ENCODE measurements around the gene TMEM150B. TPM values are rescaled to one million over a fixed set of nuclear protein-coding genes. Genes with fewer than 3 reads are reported as not detected.

Gene TMEM150B
- total and polyA plus RNA-seq, 2 experiments from 2014 or later: 0.29 TPM; not detected in 1

DNA sequence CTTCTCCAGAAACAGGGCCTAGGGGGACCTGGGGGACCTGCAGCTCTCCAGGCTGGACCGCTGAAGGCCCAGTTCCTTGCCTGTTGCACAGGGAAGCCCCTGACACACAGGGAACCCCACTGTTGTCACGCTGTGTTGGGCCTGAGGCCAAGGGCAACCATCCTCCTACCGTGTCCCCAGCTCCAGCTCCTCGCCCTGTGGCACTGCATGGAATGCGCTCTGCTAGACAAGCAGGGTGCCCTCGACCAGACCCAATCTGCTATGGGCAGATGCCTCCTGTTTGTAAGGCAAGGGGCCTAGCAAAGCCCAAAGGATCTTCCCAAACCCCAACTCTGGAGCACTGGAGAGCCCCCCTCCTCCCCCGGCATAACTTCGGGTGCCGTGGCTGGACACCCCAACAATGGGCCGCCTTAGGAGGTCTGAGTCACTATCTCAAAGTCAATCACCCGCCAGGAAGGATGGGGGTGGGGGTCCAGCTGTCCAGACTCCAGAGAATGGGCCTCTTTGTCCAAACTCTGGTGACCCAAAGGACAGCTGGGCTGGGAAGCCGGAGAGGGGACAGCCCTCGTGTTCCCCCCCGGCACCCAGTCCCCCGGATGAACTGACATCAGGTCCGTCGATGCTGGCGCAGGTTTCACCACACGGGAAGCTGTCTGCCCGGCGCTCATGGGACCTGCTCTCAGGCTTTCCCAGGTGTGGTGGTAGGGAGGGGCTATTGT is 37.6 kb downstream of the TMEM150B start (continued):
- TF ChIP-seq, protein P1, sequence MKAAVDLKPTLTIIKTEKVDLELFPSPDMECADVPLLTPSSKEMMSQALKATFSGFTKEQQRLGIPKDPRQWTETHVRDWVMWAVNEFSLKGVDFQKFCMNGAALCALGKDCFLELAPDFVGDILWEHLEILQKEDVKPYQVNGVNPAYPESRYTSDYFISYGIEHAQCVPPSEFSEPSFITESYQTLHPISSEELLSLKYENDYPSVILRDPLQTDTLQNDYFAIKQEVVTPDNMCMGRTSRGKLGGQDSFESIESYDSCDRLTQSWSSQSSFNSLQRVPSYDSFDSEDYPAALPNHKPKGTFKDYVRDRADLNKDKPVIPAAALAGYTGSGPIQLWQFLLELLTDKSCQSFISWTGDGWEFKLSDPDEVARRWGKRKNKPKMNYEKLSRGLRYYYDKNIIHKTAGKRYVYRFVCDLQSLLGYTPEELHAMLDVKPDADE (IDR thresholded peaks at IDR 0.05): no peak
- no peak for TF ChIP-seq JUNB (IDR thresholded peaks at IDR 0.05; ENCODE audit: unreplicated experiment)
- TF ChIP-seq EZH2 (IDR thresholded peaks at IDR 0.05; ENCODE audit: low read depth, unreplicated experiment): no peak

DNA sequence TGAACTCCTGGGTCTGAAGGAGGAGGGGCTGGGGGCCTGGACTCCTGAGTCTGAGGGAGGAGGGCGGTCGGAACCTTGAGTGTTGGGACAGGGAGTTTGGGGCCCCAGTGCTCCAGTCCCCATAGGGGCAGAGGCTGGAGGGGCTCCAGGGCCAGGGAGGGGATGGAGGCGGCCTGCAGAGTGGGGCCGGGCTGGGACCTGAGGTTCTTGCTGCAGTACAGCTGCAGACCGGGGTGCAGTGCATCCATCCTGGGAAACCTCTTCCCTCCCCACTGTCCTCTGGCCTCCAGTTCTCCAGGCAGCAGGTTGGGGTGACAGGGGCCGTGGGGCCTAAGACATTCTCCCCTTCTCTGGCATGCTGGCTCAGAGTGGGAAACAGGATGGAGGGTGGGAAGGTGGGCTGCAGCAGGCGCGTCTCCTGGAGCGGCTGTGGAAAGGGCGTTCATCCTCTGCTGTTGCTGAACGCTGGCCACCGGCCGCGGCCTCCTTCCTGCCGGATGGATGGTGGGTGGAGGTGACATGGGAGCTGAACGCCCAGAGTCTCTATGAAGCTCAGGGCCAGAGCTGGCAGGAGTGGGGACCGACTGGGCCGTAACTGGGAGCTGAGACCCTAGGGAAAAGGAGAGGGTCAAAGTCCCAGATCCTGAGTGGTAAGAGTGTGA is 39.8 kb downstream of the TMEM150B start:
- Mint-ChIP-seq H3K4me3 (peak overlapping the region; percentile 74), H3K4me1 (peaks cover 26% of the 10 kb centered on the region), H3K27ac (peak overlapping the region; percentile 83; the same call in 1 of the 2 replicates), H3K27me3 (ENCODE audit: insufficient read depth, low read depth, poor library complexity) (peaks cover 18% of the 10 kb centered on the region), H3K9me3 (no peaks in the 10 kb centered on the region), H3K36me3 (ENCODE audit: low read depth) (peaks cover 26% of the 10 kb centered on the region)
- Histone ChIP-seq H3K79me2 (replicated peaks; ENCODE audit: insufficient read depth) (0 out of 2 replicates have a peak, but pooled peaks cover 7% of the 10 kb centered on the region), H3K4me3 (peak overlapping the region; percentile 56), H3K9me2 (ENCODE audit: insufficient read depth) (no peaks in the 10 kb centered on the region), H3K36me3 (ENCODE audit: insufficient read depth) (peaks cover 14% of the 10 kb centered on the region; the same call in 1 of the 2 replicates), H3K27me3 (ENCODE audit: insufficient read depth) (no peaks in the 10 kb centered on the region), H4K20me1 (replicated peaks; ENCODE audit: insufficient read depth) (0 out of 2 replicates have a peak, but pooled peaks cover 4% of the 10 kb centered on the region), H2AFZ (no peak overlapping the region), H3K4me2 (peak overlapping the region; percentile 78), H3F3A (replicated peaks; ENCODE audit: low read depth) (peaks cover 15% of the 10 kb centered on the region), H3K4me1 (ENCODE audit: insufficient read depth) (peaks cover 12% of the 10 kb centered on the region), H3K27ac (ENCODE audit: low read depth) (no peak overlapping the region)
- ATAC-seq (peak; percentile 5; the same call in 2 of the 3 replicates), DNase-seq (ENCODE audit: low spot score) (peak; percentile 24)
- no peak for TF ChIP-seq EZH2phosphoT487 (IDR thresholded peaks at IDR 0.05; ENCODE audit: unreplicated experiment)
- TF ChIP-seq, protein P2, sequence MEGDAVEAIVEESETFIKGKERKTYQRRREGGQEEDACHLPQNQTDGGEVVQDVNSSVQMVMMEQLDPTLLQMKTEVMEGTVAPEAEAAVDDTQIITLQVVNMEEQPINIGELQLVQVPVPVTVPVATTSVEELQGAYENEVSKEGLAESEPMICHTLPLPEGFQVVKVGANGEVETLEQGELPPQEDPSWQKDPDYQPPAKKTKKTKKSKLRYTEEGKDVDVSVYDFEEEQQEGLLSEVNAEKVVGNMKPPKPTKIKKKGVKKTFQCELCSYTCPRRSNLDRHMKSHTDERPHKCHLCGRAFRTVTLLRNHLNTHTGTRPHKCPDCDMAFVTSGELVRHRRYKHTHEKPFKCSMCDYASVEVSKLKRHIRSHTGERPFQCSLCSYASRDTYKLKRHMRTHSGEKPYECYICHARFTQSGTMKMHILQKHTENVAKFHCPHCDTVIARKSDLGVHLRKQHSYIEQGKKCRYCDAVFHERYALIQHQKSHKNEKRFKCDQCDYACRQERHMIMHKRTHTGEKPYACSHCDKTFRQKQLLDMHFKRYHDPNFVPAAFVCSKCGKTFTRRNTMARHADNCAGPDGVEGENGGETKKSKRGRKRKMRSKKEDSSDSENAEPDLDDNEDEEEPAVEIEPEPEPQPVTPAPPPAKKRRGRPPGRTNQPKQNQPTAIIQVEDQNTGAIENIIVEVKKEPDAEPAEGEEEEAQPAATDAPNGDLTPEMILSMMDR (conservative IDR thresholded peaks at IDR 0.05; ENCODE audit: low read depth in 2 of 2): no peak
- TF ChIP-seq NANOG (IDR thresholded peaks at IDR 0.05; ENCODE audit: borderline replicate concordance): no peak
- no peak for TF ChIP-seq ZNF114 (CRISPR knock-in tag; IDR thresholded peaks at IDR 0.05)
- no peak for TF ChIP-seq JUNB (IDR thresholded peaks at IDR 0.05; ENCODE audit: unreplicated experiment)
- no peak for TF ChIP-seq STAT1 (IDR thresholded peaks at IDR 0.05; ENCODE audit: unreplicated experiment)
- no peak for TF ChIP-seq EZH2 (IDR thresholded peaks at IDR 0.05; ENCODE audit: low read depth, unreplicated experiment)
- no peak for TF ChIP-seq CREB1 (CRISPR knock-in tag; IDR thresholded peaks at IDR 0.05; ENCODE audit: low read depth)
- TF ChIP-seq ZNF462 (CRISPR knock-in tag; IDR thresholded peaks at IDR 0.05): no peak

Data from GM23338 (cell line).